Measurements from ENCODE around the gene QKI.
"Not testable (repeated sequence)": the region's sequence is repeated elsewhere in the genome, so short reads cannot be mapped to it uniquely, and the experiment has no call there.

Gene QKI

DNA sequence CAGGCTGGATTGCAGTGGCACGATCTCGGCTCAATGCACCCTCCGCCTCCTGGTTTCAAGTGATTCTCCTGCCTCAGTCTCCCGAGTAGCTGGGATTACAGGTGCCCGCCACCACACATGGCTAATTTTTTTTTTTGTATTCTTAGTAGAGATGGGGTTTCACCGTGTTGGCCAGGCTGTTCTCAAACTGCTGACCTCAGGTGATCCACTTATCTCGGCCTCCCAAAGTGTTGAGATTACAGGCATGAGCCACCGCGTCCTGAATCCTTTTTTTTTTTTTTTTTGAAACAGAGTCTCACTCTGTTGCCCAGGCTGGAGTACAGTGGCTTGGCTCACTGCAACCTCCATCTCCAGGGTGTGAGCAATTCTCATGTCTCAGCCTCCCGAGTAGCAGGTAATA is 24.9 kb downstream of the QKI start:
- DNase-seq (ENCODE audit: low read depth in 2 of 2): not testable (repeated sequence)

DNA sequence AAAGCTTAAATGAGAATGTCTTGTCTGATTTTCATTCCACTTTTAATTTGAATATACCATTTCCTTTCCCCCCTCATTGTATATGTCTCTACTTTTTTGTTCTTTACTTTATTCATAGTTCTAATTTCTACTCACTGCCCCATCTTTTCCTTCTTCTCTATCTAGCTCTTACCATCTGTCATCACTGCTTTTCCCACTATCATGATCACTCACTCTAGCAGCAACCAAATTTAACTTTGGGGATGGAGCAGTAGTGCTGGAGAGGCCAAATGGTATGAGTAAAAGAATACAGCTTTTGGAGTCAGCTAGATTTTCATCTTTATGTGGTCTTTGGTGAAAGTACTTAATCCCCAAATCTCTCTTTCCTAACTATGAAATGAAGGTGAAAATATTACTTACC is 25.5 kb downstream of the QKI start:
- DNase-seq (ENCODE audit: low read depth in 2 of 2): no peak

DNA sequence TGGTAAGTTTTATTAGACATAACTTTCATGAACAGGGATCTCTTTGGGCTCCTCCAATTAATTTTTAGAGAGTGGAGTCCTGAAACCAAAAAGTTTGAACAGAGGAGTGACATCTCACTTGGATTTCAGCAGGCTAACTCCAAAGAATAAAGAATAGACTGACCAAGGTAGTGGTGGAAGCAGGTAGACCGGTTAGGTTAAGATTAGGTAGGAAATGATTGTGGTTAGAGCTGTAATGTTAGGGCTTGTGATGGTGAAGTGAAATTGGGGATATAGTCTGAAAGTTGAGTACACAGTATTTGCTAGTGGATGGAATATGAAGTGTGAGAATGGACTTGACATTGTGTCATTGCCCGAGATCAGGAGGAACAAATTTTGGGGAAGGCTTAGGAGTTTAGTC is 27.8 kb downstream of the QKI start:
- DNase-seq (ENCODE audit: low read depth in 2 of 2): no peak

DNA sequence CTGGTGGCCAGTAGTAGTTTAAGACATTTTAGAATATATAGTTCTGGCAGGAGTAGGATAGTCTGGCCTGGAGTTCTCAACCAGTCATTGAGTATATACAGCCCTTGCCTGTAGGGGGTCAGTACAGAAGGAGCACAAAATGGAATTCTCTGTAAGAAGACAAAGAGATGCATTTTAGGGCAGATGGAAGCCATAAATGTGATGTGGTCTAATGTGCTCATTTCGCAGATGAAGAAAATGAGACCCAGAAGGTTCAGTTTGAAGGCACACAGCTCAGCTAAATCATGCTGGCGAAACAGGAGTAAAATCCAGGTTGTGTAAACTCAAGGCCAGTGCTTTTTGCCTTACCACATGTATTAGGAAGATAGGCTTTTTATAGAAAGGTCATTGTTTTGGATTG is 29.6 kb downstream of the QKI start:
- no peak for DNase-seq (ENCODE audit: low read depth in 2 of 2)

DNA sequence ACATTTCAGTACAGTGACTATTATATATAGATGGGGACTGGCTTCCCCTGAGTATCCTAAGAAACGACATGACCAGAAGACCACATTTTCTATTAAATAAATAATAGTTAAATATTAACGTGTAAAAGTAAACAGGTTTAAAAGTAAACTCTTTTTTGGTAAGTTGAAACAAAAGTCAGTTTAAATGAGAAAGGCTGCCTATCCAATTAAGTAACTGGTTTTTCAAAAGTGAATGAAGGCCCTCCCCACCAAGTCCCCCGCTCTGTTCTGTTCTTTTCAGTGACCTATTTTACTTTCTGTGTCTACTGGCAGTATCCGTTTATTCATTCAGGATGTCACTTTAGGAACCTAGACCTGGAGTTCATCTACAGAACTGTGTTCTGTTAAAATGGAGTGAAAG is 32.0 kb downstream of the QKI start:
- no peak for DNase-seq (ENCODE audit: low read depth in 2 of 2)

DNA sequence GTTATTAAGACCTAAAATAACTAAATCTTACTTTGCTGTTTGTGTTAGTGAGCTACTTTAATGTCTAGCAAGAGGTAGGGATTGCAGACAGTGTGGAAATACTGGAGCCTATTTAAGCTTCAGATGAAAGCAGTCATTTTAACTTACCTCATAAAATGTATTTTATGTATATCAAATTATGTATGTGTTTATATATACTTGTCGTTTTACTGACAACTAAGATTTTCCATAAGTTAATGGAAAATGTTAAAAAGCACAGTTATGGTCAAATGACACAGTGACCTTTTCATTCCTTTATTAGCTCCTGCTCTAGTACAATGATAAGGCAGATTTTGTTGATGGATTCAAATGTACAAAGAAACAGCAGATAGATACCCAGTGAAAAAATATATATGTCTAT is 34.6 kb downstream of the QKI start:
- no peak for DNase-seq (ENCODE audit: low read depth in 2 of 2)

DNA sequence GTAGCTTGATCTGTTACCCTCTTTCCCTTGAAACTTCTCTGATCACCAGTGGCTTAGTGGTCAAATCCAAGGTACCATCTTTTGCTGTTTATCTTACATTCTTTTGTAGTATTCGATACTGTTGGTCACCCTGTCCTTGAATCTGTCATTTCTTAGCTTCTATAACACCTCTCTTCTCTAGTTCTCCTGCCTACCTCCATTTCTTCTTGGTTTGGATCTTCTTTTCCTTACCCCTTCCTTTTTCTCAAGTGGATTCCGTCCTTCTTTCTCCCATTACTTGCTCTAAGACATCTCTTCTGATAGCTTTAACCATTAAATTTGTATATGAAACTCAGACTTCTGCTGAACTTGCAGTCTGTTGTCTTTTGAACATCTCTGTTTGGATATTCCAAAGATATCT is 39.9 kb downstream of the QKI start:
- no peak for DNase-seq (ENCODE audit: low read depth in 2 of 2)

DNA sequence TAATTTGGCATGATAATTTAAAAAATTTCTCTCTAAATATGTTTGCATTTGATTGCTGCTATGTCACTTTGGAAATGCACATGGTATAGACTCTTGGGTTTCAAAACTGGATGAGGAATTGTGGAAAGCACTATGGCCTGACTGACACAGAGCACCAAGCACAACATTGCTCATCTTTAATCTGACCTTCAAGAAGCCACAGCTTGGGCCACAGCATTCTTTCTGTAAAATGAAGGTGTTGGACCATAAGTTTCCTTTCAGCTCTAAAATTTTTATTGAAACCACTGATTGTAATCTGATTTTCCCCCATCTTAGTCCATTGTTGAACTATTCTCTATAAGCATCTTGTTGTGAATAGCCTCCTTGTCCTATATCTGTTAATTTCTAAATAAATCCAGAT is 41.0 kb downstream of the QKI start:
- no peak for DNase-seq (ENCODE audit: low read depth in 2 of 2)

DNA sequence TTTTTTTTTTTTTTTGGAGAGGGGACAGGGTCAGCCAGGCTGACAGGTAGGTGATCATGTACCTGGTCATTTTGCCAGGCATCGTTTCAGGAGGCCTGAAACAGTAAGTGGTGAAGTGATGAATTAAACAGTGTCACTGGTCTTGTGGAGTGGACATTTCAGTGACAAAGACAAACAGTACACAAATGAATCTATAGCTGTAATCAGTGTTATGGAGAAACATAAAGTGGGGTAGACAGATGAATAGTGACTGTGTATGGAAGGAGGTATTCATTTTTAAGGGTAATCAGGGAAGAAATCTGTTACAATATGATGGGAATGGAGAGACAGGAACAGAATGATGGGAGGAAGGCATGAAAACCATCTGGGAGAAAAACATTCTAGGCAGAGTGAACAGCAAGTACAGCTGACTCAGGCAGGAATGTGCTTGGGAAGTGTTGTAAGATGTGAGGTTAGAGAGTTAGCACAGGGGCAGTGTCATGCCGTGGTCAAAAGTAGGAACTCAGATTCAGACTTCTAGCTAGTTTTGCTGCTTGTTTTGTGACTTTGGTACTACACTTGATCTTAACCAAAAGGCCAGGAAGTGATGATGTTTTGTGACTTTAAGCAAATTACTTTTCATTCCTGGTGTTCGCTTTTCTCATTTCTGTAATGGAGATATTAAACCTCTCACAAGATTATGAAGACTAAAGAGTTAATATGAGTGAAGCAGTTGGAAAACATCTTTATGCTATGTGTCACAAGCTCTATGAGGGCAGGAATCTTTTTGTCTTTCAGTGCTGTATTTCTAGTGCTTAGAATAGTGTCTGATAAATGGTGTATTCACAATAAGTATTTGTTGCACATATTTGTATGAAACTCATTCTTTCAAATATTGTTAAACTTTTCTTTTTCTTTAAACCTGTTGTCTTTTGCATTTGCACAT is 43.4 kb downstream of the QKI start:
- no peak for DNase-seq (ENCODE audit: low read depth in 2 of 2)

DNA sequence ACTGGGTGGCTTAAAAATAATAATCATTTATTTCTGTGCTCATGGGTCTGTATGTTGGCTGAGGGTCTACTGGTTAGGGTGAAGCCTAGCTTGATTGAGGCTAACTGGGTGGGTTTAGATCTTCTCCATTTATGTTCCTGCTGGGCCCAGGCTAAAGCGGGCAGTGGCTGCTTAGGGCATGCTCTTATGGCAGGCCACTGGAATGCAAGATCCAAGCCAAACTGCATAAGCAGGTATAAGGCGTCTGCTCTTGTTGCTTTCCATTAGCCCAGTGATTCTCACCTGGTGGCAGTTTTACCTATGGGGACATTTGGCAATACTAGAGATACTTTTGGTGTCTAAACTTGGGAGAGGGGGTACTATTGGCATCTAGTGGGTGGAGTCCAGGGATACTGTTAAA is 44.5 kb downstream of the QKI start:
- DNase-seq (ENCODE audit: low read depth in 2 of 2): no peak

DNA sequence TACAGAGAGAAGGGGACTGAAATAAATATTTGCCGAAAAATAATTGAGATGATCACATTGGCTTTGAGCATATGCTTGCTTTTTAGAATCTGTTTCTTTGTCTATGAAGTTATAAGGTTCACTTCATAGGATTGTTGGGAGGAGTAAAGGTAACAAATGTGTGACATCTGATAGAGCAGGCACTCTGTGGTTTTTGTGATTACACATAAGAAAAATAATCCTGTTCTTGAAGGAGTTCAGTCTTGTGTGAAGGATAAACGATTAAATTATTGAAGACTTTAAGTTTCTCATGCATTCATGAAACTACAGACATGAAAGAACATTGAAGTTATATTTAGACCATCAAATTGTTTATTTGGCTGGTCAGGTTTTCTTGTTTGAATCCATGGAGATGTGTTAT is 45.0 kb downstream of the QKI start:
- no peak for DNase-seq (ENCODE audit: low read depth in 2 of 2)

DNA sequence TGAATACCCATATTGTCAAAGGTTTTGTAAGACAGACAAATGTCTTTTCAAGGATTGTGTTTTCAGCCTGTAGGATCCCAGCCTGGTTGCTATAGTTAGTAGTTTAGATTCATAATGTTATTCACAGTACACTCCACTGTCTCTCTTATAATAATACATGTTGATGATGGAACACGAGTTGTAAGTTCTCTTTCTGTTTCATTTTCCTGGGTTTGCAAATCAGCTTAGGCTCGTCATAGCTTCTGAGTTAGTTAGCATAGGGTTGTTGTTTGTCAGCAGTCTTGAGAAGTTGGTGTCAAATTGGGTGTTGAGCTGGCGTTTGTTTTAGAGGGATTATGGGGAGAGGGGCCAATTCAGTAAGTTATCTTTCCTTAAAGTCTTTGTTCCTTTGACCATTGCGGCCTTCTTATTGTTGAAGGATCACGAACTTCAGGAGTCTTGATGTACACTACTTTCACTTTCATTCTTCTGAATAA is 45.8 kb downstream of the QKI start:
- no peak for DNase-seq (ENCODE audit: low read depth in 2 of 2)

DNA sequence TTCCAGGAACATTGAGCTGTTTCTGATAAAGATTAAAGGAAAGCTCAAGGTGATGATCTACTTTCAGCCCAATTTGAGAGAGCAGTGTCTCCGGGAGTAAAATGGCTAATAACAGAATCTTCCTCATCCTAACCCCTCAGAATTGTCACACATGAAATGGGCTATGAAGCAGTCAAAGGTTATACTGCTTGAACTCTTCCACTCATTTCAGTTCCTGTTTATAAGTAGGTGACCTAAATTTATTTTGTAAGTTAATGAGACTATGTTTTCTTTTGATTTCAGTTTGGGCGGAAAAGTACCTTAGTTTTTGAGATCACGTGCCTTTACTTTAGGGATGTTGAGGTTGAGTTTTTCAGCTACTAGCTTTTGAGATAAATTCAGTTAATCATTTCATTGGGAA is 47.2 kb downstream of the QKI start:
- no peak for DNase-seq (ENCODE audit: low read depth in 2 of 2)

DNA sequence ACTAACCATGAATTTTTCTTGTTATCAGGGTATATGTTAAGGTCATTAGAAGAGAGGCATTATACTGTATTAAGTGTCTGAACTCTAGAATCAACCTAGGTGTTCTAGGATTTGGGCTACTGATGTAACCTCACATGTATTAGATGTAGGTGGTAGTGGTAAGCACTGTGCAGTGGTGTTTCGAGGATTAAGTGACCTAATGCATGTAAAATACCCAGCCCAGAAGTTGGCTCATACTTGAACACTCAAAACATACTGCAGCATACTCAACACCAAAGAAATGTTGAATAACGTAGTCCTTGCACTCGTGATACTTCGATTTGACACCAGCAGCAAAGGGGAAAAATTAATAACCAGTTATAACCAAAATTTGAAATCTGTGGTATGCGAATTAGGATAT is 48.7 kb downstream of the QKI start:
- no peak for DNase-seq (ENCODE audit: low read depth in 2 of 2)

DNA sequence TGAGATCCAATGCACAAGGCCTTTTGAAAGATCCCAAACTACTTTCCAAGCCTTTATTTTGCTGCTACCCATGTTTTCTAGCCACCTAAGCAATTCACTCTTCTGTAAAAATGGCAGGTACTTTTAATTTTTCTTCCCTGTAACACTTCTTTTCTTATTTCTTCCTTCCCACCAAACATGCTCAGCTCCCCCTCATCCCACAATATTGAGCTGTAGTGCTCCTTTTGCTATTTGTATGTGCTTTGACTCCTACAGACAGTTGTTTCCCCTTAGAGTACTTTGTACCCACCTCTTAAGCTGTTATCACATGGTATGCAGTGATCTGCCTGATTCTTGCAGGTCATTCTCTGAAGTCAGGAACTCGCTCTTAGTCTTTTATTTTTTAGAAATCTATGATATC is 49.3 kb downstream of the QKI start:
- no peak for DNase-seq (ENCODE audit: low read depth in 2 of 2)

DNA sequence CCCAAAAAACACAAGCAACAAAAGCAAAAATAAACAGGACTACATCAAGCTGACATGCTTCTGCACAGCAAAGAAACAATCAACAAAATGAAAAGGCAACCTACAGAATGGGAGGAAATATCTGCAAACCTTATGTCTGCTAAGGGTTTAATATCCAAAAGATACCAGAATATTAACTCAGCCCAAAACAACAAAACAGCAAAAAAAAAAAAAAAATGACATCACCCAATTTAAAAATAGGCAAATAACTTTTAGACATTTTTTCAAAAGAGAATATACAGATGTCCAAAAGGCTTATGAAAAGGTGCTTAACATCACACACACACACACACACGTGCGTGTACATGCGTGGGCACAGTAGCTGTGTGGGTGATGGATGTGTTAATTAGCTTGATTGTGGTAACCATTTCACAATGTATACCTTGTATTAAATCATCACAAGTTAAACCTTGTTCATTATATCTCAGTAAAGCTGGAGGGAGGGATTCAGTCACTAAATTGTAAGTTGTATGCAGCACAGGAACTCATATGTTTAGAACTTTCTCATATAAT is 52.4 kb downstream of the QKI start:
- DNase-seq (ENCODE audit: low read depth in 2 of 2): no peak

DNA sequence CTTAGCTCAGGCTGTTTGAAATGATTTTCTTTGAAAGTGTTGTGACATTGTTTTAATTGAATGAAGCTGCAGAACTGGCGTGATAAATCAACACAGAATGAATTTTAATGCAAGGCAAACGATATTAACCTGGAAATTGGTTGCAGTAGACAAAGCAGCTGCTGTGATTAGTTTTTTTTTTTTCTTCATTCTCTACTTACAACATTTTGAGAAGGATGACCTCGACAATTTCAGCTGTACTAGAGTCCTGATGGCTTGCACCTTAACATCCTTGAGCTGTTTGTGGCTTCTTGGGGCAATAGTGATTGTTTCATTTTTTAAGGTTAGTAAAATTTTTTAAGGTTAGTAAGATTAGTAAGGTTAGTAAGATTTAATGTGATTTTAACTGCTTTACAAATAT is 54.2 kb downstream of the QKI start:
- DNase-seq (ENCODE audit: low read depth in 2 of 2): no peak

DNA sequence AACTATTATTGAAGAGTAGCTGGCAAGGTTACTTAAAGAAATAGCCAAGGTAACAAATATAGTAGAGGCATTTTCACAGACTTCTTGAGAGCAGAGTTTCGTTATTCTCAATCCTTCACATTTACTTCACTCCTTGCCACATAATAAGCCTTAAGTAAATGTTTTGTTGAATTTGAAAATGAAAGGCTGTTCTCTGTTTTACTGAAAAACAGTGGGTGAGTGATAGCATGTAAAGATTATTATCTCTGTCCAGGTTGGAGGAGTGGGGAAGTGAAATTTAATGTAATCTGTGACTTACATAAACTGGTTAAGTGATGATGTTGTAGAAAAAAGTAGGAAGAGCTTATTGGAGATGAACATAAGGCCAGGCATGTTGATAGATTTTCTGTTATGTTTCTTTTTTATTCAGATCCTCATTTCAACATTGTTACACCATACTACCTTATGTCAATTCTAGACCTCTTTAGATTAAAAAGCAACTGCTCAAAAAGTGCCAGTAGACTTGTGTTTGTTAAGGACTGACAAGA is 55.0 kb downstream of the QKI start:
- no peak for DNase-seq (ENCODE audit: low read depth in 2 of 2)

DNA sequence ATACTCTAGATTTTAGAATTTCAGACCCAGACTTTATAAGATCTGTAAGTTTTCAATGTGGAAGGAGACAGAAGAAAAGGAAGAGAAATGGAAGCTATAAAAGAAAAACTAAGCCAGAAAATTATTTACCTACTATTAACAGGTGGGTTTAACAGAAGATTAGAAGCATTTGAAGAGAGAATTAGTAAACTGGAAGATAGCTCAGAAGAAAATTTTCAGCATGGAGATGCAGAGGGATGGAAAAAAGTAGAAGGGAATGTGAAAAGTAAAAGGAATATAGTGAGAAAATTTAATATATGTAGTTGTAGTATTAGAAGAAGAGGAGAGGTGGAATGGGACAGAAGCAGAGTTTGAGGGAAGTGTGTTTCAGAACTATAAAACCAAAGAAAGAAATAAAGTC is 56.1 kb downstream of the QKI start:
- no peak for DNase-seq (ENCODE audit: low read depth in 2 of 2)

DNA sequence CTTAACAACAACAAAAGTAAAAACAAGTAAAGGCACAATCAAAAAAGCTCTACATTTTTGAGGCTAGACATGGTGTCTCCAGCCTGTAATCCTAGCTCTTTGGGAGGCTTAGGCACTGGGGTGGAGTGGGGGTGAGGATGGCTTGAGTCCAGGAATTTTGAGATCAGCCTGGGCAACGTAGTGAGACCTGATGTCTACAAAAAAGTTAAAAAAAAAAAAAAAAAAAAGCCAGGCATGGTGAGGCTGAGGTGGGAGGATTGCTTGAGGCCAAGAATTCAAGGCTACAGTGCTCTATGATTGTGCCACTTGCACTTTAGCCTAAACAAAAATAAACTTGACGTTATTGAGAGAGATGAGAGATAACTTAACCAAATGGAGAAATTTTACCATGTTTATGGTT is 60.1 kb downstream of the QKI start:
- no peak for DNase-seq (ENCODE audit: low read depth in 2 of 2)

DNA sequence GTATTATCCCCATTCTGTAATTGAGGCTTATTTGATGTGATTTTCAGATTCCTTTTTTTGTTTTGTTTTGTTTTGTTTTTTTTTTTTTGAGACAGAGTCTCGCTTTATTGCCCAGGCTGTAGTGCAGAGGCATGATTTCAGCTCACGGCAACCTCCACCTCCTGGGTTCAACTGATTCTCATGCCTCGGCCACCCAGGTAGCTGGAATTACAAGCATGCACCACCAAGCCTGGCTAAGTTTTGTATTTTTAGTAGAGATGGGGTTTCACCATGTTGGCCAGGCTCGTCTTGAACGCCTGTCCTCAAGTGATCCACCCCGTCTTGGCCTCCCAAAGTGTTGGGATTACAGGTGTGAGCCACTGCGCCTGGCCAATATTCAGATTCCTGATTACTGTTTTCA is 62.4 kb downstream of the QKI start:
- not testable (repeated sequence) for DNase-seq (ENCODE audit: low read depth in 2 of 2)

DNA sequence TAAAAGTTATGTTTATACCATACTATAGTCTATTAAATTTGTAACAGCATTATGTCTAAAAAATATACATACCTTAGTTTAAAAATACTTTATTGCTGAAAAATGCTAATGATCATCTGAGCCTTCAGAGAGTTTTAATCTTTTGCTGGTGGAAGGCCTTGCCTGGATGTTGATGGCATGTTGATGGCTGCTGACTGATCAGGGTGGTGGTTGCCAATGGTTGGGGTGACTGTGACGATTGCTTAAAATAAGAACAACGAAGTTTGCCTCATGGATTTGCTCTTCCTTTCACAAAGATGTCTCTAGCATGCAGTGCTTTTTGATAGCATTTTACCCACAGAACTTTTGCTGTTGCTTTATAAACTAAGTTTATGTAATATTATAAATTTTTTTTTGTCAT is 68.6 kb downstream of the QKI start:
- no peak for DNase-seq (ENCODE audit: low read depth in 2 of 2)

DNA sequence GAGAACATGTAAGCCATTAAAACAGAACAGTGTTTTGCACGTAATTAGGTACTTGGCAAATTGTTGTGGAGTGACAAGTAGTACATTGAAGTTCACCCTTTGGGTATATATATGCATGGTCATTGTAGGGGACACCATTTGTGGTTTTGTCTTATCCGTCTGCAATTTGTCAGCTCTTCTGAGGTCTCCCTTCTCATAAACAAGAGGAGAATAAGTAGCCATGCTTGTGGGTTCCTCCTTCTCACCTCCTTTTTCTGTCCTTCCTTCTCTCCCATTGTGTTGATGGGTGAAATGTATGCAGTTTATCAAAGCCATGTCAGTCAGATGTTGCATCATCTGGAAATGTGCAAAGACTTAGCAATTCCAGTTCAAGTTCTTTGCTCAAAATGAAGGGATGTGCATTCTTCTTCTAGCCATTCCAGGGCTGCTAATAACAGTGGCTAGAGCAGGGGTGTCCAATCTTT is 70.9 kb downstream of the QKI start:
- DNase-seq (ENCODE audit: low read depth in 2 of 2): no peak

Measured in stimulated activated CD4-positive, alpha-beta T cell treated with anti-CD3 and anti-CD28 coated beads, Interleukin-1b, Interleukin-23, amount 100 ng/mL, for 1 hour (primary cell).